NCI-H187 treated with DMSO at 0.1 percent for 48 hours (cell line): ENCODE measurements around the gene CISH.

ENCODE experiments used
- DNase-seq: peaks from one replicate; lab custom pipeline; 2025; lab: John Stamatoyannopoulos, UW

The CISH gene

DNA sequence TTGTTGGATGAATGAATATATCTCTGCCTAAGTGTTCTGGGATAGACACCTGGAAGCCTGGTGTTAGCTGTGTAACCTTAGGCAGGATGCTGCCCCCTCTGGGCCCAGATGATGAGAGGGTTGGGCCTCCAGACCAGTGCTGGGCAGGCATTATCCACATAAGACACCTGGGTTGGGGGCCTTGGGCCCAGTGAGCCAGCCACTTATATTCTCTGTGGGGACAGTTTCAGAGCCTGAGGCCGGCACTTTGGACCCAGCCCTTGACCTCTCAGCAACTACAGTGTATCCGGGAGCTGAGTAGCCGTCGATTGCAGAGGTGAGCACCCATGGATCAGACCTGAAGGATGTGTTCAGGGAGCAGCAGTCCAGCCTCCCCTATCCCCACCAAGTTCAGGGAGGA lies 40.1 kb downstream of the CISH start:
- no peak for DNase-seq

- no peak for DNase-seq
These were observed 40.9 kb downstream of the CISH start for GRCh38 chr3:50570508-50571279.

DNA sequence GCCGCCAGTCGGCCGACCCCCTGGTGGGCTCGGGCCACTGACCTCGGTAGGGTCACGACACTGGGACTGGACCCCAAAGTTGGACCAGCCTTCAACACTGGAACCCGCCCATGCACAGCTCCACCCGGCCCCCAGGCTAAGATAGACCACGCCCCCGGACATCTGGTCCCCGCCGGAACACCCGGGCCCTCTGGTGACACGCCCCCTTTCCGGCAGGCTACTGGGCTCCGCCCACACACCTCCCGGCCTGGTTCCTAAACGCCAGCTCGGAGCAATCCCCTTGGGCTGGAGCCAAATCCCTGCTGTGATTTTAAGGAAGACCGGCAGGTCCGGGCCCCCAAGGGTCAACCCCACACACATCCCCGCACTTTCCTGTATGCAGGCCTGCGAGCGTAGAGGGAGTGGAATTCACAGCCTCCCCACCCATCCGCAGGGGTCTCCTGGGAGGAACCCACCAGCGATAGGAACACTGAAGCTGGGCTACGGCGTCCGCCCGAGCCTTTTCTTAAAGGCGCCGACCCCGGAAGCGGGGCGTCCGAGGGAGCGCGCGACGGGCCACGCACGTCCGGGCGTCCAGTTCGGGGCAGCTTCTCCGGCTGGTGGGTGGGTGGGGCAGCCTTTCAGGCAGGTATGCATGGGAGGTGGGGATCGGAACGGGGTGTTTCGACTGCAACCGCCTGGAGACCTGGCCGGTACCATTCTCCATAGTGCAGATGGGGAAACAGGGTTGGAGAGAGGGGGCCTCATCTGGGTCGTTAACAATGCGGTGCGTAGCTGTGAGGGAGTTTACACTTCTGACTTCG lies 42.4 kb downstream of the CISH start, which contains the start of gene HEMK1:
Gene HEMK1 (plus strand): TSS at position 576 of the 803 bp plus-strand sequence. CDS start 1,583 bp downstream, outside the sequence.
- DNase-seq = peak; percentile 46

- peak; percentile 25 for DNase-seq
These were observed 44.0 kb downstream of the CISH start, which contains the start of gene C3orf18 for GRCh38 chr3:50567386-50568167. Gene C3orf18 (minus strand): TSS chr3:50567747. CDS start chr3:50565699, 2,048 bp downstream.

DNA sequence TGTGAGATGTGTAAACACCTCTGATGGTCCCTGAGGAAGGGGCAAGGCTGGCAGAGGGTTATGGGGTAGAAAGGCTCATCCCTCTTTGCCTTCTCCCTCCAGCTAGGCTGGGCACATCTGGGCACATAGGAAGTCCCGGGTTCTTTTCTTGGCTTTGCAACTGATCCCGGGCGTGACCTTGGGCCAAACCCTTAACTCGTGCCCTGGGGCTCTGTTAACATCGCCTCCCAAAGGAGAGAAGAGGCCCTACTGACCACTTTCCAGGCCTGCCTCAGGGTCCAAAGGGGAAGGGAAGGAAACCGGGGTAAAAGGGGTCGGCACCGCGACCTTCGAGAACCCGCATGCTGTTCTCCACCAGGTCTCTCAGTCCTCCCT lies 44.6 kb downstream of the CISH start:
- DNase-seq = no peak

GRCh38 chr3:50564321-50564720 lies 47.3 kb downstream of the CISH start:
- DNase-seq = no peak

- no peak for DNase-seq
These were observed 47.7 kb downstream of the CISH start for GRCh38 chr3:50563867-50564266.

DNA sequence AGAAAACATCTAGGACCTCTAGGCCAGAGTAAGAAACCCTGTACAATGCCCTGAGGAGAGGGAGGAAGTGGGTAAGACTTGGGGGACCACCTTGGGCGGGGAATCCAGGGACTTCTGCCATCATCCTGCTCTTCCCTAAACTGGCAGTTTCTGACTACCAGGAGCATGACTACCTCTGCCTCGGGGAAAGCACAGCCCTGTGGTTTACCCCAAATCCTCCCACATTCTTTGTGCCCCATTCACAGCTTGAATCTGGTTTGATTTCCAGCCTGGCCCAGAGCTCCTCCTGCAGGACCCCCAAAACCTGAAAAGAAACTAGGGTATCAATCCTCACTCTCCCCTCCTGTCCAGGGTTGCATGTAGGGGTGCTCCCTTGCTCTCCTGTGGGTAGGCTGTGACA lies 48.7 kb downstream of the CISH start:
- DNase-seq = no peak

GRCh38 chr3:50559702-50560101 lies 51.9 kb downstream of the CISH start:
- DNase-seq = no peak

DNA sequence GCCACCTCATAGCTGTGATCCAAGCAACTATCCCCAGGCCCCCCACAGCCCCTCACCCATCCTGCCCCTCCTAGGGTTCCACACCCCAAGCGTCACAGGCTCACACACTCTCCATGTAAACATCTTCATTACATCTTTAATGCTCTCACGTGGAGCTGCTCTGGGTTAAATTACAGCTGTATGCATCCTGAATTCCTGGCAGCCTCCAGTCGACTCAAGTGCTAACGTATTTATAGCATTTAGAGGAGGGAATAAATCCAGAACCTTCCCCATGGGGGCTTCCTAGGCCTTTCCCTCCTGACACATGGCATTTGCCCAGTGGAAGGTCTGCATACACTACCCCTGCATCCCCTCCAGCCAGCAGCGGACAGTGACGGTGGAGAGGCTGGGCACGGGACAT lies 53.7 kb downstream of the CISH start:
- DNase-seq = no peak

- DNase-seq = no peak
These were observed 54.5 kb downstream of the CISH start for GRCh38 chr3:50557106-50557505.
